NCI-H446 treated with DMSO at 0.1 percent for 48 hours (cell line): ENCODE measurements around the gene DOCK2.
"Not testable (repeated sequence)": the region's sequence is repeated elsewhere in the genome, so short reads cannot be mapped to it uniquely, and the experiment has no call there.

Source experiments
- DNase-seq: peaks from one replicate; lab custom pipeline; 2025; lab: John Stamatoyannopoulos, UW

DOCK2 gene

DNA sequence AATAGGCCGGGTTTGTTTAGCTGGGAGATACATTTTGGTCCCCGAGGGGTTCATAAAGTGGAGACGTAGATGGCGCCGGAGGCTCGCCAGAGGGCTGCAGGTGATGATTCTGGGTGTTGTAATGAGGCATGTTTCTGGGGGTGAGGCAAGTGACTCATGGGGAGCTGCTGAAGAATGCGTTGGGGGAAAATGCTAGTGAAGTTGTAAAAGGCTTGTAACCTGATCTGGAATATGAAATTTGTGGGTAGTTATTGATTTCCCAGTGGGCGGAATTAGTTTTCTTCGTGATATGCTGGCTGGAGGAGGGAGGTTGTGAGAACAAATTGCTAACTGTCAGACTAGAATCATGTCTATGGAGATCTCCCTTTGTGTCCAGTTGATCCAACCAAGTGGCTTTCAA is 158.3 kb downstream of the DOCK2 start:
- DNase-seq, result no peak

DNA sequence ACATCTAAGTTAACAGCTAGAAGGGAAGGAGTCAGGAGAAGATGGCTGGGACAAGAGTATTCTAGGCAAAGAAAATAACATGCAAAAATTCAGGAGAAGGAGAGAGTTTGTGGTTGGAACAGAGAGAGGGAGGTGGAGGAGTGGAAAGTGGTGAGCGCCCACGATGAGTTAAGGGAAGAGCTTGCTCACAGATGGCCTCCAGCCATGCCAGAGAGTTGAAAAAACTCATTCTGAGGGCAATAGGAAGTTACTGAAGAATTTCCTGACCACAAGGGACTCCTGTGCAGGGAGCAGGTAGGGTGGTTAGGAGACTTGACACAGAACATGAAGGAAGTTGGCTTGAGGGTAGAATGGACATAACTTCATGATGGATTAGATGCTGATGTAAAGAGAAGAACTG is 159.7 kb downstream of the DOCK2 start:
- DNase-seq, result no peak

DNA sequence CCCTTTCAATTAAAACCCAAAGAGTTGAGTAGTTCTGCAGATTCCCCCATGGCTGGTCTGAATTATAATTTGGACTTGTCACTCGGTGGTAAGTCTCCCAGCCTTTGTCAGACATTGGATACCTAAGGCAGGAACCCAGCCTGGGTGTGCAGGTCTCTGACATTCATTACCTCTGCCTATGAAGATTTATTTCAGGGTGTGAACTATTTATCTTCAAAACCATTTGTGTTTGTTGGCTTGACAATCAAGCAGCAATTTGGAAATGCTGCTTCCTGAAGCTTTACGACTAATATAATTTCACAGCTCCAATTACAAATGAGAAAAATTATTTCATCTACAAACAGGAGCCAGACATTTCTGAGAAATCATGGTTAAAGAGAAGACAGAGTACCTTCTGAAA is 160.5 kb downstream of the DOCK2 start:
- DNase-seq, result no peak

DNA sequence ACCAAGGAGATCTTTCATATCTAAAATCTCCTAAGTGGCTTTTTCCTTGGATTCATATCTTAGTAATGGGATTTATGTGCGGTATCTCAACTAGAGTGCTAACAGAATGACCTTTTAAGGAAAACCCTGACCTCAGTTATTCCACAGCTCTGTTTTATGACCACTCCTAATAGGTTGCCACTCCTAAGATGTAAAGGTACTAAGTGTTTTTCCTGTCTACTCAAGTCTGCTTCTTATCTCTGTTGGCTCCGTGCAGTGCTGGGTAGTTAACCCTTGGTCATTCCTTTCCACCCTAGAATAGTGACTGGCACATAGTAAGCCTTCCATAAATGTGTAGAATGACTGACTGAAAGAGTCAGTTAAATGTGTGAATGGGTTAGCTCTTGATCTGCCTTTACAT is 161.4 kb downstream of the DOCK2 start:
- no peak for DNase-seq

DNA sequence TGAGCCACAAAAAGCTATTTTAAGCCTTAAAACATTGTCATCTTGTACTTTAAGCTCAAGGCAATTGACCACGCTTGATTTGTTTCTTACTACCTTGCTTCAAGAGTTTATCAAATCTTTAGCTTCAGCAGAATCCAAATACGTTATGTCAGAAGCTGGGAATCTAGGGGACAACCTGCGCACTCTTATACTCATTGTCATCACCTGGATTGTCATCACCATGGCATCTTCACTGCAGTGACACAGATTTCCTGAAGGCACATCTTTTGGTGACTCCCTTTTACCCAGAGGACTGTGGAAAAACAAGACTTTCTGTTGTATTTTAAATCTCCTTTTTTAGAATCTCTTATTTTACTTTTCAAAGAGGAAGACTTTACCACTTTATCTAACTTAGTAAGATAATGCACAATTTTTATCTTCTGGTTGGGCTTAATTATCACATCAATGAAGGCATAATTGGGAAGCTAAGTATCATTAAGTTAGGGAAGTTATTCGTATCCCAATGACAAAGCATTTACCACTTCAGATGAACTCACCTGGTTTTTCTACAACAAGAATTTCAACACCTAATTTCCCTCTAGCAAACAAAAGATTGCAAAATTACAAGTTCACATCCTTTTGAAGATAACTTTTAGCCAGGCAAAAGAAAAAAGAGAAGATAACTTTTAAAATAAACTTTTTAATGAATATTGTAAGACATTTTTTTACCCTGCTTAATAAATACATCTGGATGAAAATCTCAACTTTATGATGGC is 162.0 kb downstream of the DOCK2 start:
- no peak for DNase-seq

DNA sequence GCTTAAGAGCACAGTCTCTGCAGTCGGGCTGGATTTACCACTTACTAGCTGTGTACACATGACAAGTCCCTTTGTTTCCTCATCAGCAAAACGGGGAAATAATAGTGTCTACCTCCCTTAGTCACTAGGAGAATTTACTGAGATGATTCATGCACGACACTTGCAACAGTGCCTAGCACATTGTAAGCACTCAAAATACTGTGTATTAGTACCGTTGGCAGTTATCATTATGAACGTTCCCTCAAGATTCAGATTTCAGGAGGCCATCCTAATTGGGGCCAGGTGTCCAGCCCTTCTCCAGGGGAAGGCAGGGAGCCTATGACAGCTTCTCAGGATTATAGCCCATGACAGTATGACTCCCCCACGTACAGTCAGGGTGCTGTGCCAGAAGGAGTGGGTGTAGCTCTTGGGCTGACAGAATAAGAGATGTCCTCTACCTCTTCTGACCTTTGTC is 164.3 kb downstream of the DOCK2 start:
- no peak for DNase-seq

DNA sequence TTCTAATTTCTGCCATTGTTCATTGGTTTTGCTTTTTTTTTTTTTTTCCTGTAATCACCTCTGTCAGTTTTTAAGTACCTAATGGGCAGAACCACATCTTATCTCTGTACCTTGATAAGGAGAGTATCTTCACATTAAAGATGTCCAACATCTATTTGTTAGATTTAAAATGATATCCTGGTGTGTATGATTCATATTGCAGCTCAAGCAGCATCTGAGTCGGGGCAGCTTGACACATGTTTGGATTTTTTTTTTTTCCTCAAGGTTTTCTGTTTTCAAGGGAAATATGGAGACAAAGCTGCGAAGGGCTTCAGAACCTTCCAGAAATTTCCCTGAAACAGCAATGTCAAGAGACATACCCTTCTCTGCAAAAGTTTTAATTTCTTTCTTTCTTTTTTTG is 164.7 kb downstream of the DOCK2 start:
- no peak for DNase-seq

DNA sequence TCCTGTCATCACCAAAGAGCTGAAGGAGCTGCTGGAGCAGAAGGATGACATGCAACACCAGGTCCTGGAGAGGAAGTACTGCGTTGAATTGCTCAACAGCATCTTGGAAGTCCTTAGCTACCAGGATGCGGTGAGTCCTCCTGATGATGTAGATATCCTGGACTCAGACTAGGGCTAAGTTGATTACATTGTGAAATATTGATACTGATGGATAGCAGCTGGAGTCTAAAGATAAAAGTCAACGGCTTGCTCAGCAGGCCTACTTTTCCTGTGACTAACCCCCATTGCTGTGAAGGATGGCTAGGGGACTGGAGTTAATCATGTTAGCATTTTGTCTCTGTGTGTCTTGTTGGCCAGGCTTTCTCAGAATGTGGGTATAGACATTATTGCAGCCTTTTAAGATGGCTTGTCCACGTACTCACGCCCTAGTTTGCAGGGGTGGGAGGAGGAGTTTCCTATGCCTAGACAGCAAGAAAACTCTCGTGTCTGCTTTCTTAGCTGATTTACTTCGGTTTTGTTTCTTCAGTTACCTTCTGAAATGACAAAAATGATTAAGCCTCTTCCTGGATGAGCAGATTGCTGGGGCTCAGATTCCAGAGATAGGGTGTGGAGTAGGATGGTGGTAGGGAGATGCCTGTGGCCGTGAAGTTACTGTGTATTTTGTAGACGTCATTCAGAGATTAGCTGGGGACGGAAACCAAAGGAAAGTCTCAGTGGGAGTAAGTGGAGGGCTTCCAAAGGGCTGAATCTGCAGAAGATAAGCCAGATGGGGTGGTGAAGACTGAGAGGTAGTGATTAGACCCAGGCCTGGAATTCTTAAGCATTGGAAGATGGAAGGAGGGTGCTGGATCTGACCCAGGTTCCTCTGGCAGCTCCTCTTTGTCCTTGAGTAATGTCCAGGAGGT is 166.3 kb downstream of the DOCK2 start:
- DNase-seq, result no peak

DNA sequence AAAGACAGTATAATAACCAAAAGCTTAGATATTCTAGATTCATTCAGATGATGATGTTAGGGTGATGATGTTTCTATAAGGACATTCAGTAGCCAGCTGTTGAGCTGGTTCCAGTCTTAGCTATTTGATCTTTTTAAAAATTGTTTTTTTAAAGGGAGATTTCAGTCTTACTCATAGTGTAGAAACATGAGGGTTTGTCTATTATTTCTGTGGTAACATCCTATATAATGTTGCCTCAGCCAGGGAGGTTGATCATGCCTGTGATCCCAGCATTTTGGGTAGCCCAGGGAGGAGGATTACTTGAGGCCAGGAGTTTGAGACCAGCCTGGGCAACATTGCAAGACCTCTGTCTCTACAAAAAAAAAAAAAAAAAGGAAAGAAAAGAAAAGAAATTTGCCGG is 167.8 kb downstream of the DOCK2 start:
- no peak for DNase-seq

DNA sequence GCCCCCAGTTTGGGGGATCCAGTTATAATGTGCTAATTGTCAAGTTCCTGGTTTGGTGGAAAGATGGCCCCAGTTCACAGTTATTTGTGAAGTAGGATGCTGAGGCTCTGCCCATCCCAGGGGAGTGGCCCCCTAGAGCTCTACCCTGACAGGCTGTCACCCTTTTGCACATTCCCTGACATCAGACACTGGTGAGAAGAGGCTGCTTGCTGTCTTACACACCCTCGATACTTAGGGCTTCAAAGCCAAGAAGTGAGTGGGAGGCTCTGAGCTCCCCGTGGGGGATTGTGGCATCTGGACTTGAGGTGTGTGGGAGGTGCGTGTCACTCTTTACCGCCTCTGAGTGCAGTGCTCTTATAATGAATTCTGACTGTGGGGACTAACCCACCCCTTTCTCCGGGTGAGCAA is 168.5 kb downstream of the DOCK2 start:
- DNase-seq, result no peak

DNA sequence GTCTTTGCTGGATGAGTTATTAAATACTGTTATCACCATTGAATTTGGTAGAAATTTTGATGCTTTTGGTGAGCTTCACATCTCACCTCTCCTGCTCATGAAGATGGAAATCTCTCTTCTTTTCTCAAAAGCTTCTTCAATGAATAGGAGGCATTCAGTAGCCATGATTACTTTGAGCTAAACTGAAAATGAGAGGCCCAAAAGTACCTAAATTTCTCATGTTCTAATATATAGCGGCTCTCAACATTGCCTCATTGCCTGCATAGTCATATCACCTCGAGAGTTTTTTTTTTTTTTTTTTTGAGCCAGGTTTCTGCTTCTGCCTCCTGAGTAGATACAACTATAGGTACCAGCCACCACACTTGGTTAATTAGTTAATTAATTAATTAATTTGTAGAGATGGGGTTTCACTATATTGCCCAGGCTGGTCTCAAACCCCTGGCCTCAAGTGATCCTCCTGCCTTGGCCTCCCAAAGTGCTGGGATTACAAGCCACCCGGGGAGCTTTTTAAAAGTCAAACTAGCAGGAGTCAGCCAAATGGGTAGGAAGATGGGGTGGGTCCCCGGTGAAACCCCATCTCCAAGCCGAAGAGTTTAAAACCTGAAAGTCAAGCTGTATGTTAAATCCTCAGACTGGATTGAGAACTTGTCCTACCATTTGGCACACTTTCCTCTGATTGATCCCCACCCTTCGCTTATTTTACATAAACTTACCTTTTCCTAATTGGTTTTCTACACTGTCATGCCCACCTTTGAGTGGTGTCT is 169.0 kb downstream of the DOCK2 start:
- DNase-seq, result no peak

DNA sequence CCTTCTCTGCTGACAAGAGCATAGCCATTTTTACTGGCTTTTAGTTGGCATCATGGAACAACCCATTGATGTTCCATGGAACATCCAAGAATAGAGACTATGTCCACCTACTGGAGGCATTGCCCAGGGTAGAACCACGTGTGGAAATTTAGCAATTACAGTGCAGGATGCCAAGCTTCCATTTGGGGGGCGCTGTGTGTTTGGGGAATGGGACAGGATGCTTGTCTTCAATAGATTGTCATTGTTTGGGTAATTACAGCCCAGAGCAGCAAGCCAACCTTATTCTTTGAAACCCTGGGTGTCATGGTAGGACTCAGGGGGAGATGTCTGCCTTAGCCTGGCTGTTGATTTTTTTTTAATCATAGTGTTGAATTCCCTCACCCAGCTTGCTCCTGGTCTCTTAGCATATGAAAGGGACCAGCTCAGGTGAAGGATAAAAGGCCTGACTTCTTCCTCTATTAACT is 171.1 kb downstream of the DOCK2 start:
- DNase-seq, result no peak

DNA sequence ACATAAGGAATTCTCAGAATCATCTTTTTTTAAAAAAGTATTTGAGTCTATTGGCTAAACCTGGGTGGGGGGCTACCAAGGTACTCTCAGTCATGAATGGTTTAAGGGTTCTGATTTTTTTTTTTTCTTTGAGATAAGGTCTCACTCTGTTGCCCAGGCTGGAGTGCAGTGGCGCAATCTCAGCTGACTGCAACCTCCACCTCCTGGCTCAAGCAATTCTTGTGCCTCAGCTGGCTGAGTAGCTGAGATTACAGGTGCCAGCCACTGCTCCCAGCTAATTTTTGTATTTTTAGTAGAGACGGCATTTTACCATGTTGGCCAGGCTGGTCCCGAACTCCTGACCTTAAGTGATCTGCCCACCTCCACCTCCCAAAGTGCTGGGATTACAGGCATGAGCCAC is 171.8 kb downstream of the DOCK2 start:
- DNase-seq, result not testable (repeated sequence)

DNA sequence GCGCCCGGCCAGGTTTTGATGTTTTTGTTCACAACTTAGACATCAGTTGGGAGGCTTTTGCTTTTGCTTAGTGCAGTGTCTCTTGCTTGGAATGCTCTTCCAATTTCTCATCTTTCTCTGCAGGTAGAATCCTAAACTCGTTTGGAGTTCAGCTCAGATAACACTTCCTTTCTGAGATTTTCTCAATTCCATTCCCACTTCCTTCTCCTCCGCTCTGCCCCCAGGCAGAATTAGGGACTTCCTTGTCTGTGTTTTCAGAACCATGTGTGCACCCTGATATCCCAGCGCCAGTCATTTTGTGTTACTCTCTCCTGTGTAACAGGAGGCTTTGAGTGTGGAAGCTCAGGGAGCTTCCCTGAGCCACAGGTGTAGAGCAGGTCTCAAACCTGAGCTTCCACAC is 172.2 kb downstream of the DOCK2 start:
- no peak for DNase-seq

DNA sequence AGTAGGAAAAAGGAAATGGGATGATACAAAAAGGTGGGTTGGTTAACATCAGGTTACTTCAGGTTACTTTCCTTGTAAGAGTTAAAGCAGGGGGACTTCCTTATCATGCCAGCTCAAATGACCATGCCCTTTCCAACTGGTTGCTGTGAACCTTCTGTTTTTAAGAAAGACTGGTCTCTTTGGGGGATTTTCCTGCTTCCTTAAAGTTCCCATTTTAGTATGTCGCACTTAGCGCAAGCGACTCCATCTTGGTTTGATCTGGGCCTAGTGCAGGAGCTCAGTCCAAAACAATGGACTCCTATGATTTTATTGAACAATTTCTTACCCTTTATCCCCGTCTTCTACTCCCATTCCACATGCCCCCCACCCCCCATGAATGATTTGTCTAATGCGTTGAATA is 173.4 kb downstream of the DOCK2 start:
- DNase-seq, result no peak

DNA sequence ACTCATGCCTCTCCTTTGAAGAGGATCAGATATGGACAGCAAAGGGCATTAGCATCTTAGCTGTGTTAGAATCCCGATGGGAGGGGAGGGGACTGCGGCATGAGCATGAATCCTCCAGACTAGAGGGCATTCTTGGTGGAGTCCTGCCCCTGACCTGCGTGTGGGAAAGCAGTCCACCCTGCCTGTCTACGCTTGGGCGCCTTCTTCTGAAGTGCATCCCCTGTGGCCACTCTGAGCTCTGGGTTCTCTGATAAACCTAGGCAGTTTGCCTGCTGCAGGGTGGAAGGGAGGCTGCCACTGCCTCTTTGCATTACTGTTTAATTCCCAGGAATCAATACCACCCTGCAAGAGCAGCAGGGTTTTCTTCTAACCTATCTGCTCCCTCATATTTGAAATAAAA is 173.9 kb downstream of the DOCK2 start:
- no peak for DNase-seq

DNA sequence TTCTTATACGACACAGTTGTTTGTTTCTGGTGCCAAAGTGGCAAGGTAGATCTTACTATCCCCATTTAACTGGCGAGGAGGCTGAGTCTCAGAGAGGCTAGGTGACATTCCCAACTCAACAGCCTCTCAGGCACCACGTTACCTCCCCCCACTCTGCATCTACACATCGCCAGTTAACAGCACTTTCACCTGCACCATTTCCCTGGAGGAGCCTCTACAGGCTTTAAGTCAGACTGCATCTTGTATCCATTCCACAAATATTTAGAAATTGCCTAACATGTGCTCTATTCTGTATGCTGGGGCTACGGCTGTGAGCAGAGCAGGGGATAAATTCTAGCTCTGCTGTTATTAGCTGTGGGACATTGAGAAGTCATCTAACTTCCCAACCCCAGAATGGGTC is 174.6 kb downstream of the DOCK2 start:
- DNase-seq, result no peak

DNA sequence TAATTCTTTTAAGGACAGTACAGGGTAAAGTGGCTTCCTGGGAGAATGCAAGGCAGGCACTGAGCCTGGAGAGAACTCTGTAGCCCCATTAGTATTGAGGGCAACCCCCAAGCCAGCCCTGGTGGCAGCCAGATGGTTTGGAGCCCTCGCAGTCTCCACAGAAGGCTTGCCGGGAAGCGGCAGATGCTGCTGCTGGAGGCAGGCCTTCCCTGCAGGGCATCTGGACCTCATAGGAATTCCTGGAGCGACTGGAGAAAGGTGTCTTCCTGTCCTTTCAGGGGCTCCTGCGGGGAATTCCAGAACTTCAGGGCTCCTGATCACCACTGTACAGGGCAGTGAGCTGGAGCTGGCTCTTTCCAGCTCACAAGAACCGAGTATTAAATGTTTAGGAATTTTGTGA is 175.7 kb downstream of the DOCK2 start:
- DNase-seq, result no peak

DNA sequence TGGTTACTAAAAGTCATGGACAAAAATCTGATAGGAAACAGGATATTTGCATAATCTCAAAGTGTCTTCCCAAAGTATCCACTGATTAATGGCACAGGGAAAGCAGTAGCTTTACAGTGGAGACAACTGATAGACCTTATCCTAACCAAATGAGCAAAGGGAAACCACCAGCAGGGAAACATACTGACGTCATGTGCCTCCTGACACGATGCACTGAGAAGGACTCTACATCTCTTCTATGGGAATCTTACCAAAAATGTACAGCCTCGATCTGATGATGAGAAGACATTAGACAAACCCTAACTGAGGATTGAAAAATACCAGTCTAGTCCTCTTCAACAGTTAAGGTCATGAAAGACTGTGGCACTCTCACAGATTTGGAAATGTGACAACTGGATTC is 177.0 kb downstream of the DOCK2 start:
- no peak for DNase-seq

DNA sequence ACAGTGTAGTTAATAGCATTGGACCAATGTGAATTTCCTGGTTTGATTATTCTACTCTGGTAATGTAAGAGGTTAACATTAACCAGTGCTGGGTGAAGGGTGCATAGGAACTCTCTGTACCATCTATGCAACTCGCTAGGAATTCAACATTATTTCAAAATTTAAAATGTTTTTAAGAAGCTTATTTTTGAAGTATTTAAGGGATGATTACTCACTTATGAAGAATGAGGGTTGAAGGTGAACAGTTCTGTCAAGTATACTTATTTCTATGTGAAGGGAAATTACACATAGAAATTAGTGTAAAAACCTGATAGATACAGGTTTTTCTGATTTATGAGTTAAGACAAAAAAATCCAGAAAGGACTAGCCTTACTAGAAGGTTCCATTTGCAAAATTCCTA is 177.4 kb downstream of the DOCK2 start:
- no peak for DNase-seq

DNA sequence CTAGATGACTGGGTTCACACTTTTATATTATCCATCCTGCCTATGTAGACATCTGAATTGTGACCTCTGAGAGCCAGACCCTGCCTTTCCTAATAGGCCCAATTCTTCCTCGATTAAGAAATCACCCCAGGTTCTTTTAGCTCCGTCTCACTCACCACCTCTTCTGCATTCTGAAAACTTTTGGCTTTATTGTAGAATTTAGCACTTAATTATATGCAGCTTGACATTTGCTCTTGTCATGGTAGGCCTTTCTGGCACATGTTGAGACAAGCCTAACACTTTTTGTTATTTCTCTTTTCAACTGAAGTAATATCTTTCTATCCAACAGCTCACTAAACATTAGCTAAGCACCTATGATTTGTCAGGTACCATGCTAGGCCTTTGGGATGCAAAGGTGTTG is 180.0 kb downstream of the DOCK2 start:
- DNase-seq, result no peak

DNA sequence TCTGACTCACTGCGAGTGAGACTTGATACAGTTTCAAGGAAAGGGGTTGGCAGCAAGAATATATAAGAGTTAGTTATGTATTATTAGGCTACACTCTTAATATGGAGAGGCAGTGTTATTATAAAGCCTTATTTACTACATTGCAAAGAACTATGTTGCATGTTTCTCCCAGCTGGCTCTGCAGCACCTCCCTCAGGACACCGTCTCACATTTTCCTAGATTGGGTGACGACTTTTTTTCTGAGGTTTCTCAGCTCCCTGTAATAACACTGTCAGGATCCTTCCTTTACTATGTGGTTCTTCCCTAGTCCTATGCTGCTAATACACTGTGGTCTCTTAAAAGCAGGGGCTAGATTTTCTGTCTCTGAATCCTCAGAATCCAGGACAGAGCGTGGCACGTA is 189.5 kb downstream of the DOCK2 start:
- no peak for DNase-seq

DNA sequence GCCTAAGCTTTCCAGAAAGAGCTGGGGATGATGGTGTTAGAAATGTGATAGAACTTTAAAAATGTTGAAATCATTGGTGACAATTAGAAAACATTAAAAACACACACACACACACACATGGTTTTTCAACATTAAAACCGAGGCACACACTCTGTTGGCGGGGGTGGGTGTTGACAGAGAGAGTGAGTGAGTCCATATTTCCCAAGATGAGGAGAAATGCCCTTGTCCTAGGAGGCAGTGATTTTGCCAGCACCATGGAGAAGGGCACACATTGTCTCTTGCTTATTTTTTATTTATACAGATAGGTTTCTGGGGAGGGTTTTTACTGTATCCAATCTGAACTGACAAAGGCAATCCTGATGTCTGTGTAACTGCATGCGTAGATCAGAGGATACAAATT is 190.7 kb downstream of the DOCK2 start:
- DNase-seq, result no peak
